ENCODE measurements around the gene EDN3.
"Not testable (repeated sequence)": the region's sequence is repeated elsewhere in the genome, so short reads cannot be mapped to it uniquely, and the experiment has no call there.

Gene EDN3

DNA sequence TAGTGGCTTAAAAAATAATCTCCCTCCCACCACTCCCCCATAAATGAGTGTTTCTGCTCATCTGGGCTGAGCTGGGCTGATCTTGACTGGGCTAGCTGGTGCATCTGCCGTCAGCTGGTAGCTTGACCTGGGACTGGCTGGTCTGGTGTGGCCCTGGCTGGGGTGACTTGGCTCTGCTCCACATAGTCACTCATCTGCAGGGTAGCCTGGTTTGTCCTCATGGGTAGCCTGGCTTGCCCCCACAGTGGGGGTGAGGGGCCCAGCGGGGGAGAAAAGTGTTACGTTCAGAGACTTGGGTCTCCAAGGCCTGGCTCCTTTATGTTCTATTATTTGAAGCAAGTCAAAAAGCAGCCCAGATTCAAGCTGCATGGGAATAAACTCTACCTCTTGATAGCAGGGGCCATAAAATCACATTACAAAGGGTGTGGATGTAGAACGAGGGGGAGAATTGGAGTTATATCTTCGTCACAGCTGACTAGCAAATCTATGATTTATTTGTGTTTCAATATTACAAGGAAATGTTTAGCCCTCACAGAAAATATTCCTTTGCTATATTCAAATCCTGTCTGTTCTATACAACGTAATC lies 32.9 kb downstream of the EDN3 start:
- Mint-ChIP-seq H3K27me3 (ENCODE audit: low read depth) (peaks cover 36% of the 10 kb centered on the region), H3K27ac (peak overlapping the region in 1 of 3 experiments; percentile 39), H3K9me3 (no peaks in the 10 kb centered on the region), H3K4me1 (peaks cover 44% of the 10 kb centered on the region), H3K36me3 (ENCODE audit: low read depth) (no peaks in the 10 kb centered on the region), H3K4me3 (no peak overlapping the region)
- TF ChIP-seq, protein P1, sequence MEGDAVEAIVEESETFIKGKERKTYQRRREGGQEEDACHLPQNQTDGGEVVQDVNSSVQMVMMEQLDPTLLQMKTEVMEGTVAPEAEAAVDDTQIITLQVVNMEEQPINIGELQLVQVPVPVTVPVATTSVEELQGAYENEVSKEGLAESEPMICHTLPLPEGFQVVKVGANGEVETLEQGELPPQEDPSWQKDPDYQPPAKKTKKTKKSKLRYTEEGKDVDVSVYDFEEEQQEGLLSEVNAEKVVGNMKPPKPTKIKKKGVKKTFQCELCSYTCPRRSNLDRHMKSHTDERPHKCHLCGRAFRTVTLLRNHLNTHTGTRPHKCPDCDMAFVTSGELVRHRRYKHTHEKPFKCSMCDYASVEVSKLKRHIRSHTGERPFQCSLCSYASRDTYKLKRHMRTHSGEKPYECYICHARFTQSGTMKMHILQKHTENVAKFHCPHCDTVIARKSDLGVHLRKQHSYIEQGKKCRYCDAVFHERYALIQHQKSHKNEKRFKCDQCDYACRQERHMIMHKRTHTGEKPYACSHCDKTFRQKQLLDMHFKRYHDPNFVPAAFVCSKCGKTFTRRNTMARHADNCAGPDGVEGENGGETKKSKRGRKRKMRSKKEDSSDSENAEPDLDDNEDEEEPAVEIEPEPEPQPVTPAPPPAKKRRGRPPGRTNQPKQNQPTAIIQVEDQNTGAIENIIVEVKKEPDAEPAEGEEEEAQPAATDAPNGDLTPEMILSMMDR (IDR thresholded peaks at IDR 0.05; ENCODE audit: unreplicated experiment in 3 of 3), result no peak

DNA sequence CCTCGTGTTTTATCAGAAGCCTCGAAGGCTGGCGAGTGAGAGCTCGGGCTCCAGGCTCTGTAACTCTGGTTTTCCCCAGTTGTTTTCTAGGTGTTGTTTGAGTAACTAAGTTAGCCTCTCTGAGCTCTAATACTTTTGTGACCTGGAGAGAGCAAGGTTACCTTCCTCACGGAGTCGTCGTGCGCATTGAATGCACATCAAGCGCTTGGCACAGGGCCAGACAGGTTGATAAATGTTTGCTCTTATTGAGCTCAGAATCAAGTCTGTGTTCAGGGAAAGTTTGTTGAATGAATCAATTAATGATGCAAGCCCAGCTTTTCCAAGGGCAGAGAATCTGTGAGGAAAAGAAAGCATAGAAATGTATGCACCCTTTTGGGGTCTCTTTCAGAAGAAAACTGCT lies 33.5 kb downstream of the EDN3 start:
- H3K9me3 Mint-ChIP-seq, result no peaks in the 10 kb centered on the region
- peaks cover 33% of the 10 kb centered on the region for H3K27me3 Mint-ChIP-seq (ENCODE audit: low read depth)
- no peaks in the 10 kb centered on the region for H3K36me3 Mint-ChIP-seq (ENCODE audit: low read depth)
- H3K4me3 Mint-ChIP-seq, result no peak overlapping the region
- H3K4me1 Mint-ChIP-seq, result peaks cover 44% of the 10 kb centered on the region
- TF ChIP-seq, protein P1 (IDR thresholded peaks at IDR 0.05; ENCODE audit: unreplicated experiment in 3 of 3), result no peak
- peak overlapping the region in 1 of 3 experiments; percentile 39 for H3K27ac Mint-ChIP-seq

DNA sequence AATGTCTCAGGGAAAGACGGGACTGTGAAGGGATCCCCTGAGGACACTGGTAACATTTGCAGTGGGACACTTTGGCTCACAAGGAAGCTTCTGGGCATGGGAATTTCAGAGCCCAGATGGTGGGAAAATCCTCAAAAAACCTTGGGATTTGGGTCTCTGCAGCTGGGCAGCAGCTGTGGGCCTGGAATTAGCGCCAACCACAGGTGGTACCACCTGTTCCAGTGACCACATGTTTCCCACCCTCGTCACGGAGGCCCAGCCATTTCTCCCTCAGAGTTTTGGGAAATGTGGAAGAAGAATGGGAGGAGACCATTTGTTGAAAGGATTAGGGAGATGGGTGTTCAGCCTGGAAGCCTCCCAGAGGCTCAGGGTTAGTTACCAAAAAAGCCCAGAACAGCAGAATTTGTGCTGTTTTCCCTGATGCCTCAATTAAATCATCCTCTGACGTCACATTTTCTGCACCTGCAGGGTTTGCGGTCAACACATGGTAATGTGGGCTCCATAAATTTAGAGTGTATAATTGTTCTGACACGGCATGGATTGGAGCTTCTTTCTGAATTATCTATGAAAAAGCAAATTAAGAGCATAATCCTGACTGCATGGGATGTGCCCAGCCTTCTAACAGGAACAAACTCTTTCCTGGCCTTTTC lies 34.4 kb downstream of the EDN3 start:
- peaks cover 44% of the 10 kb centered on the region for H3K4me1 Mint-ChIP-seq

DNA sequence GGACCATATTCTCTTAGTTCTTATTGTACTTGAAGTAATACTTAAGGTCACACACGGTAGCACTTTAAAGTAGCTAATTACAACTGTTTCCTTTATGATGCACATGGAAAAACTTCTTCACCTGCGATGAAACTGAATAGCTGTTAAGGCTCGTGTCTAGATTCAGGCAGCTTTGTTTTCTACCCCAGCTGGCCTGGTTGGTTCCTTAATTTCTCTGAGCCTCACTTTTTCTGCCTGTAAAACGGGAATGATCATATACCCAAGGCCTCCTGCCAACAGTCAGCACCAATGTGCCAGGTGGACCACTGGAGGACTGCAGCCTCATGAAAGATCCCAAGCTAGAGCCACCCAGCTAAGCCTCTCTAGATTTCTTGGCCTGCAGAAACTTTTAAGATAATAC lies 35.0 kb downstream of the EDN3 start:
- Mint-ChIP-seq H3K4me3 (no peak overlapping the region), H3K27me3 (ENCODE audit: low read depth) (peaks cover 32% of the 10 kb centered on the region), H3K4me1 (peaks cover 49% of the 10 kb centered on the region), H3K9me3 (no peaks in the 10 kb centered on the region), H3K36me3 (ENCODE audit: low read depth) (no peaks in the 10 kb centered on the region), H3K27ac (no peak overlapping the region)
- TF ChIP-seq, protein P1 (IDR thresholded peaks at IDR 0.05; ENCODE audit: unreplicated experiment in 3 of 3), result no peak

More for the DNA sequence above, 34.4 kb downstream of the EDN3 start:
- Mint-ChIP-seq H3K36me3 (ENCODE audit: low read depth) (no peaks in the 10 kb centered on the region), H3K27me3 (ENCODE audit: low read depth) (peaks cover 31% of the 10 kb centered on the region), H3K9me3 (no peaks in the 10 kb centered on the region), H3K4me3 (no peak overlapping the region), H3K27ac (peak overlapping the region in 1 of 3 experiments; percentile 55)
- TF ChIP-seq, protein P1 (IDR thresholded peaks at IDR 0.05; ENCODE audit: unreplicated experiment in 3 of 3), result no peak

DNA sequence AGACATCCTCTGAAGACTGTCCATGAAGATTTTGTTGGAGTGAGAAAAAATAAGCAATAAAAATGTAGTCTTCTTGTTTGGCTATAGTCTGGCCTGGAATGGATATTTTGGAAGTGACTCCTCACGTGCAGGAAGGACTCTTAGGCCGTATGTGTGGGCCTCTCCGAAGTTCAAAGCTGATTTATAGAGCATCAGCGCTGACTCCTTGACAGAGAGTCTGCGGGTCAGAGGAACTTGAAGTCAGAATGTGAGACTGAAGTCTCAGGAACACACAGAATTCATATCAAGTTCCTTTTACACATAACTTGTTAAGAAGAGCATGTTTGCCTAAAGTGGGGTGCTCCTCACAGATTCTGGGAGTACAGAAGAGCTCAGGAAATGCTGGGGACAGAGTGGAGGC lies 36.1 kb downstream of the EDN3 start:
- peak overlapping the region; percentile 12 to 47 (median 43) for H3K27ac Mint-ChIP-seq
- H3K4me1 Mint-ChIP-seq, result peaks cover 44% of the 10 kb centered on the region
- peak overlapping the region in 1 of 3 experiments; percentile 16 for H3K4me3 Mint-ChIP-seq
- no peaks in the 10 kb centered on the region for H3K36me3 Mint-ChIP-seq (ENCODE audit: low read depth)
- H3K27me3 Mint-ChIP-seq (ENCODE audit: low read depth), result peaks cover 25% of the 10 kb centered on the region
- no peaks in the 10 kb centered on the region for H3K9me3 Mint-ChIP-seq
- TF ChIP-seq, protein P1 (IDR thresholded peaks at IDR 0.05; ENCODE audit: unreplicated experiment in 3 of 3), result no peak

DNA sequence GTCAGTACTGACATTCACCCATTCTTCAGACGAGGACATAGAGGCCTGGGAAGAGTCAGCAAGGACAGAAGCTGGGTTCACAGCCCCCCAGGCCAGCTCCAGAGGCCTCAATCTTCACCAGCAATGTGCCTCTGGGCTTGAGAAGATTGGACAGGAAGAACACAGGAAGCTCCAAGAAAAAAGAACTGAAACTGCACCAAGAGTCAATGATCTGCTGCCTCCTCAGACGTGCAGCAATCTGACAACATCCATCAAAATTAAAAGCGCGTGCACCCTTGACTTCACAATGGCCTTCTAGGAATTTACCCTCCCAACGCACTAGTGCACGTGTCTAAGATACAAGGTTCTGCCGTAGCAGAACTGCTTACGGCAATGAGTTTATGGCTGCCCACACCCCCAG lies 38.0 kb downstream of the EDN3 start:
- not testable (repeated sequence) for H3K4me3 Mint-ChIP-seq; H3K27ac Mint-ChIP-seq; H3K9me3 Mint-ChIP-seq; H3K36me3 Mint-ChIP-seq (ENCODE audit: low read depth)
- Mint-ChIP-seq H3K27me3 (ENCODE audit: low read depth) (peaks cover 19% of the 10 kb centered on the region), H3K4me1 (peaks cover 36% of the 10 kb centered on the region)
